NCI-H510A (cell line): Measurements from ENCODE around the gene IL10RB.
"Not testable (repeated sequence)": the region's sequence is repeated elsewhere in the genome, so short reads cannot be mapped to it uniquely, and the experiment has no call there.

Source experiments
- DNase-seq: peaks from one replicate; lab custom pipeline; 2025; lab: John Stamatoyannopoulos, UW

The IL10RB gene

DNA sequence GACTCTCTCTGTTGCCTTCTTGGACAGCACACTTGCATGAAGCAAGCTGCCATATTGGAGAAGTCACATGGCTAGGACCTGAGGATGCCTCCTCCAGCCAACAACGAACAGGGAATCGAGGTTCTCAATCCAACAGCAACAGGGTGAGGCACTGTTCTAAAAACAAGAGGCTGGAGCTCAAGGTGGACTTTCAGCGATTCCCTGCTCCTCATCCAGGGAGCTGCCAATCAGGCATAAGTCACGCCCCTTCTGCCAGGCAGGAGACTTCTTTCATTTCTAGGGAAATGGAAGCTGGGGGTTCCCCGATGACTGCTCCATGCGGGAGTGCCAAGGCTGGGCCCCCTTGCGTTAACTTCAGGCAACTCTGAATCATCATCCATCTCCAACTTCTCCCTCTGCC is 35.9 kb downstream of the IL10RB start:
- no peak for DNase-seq

DNA sequence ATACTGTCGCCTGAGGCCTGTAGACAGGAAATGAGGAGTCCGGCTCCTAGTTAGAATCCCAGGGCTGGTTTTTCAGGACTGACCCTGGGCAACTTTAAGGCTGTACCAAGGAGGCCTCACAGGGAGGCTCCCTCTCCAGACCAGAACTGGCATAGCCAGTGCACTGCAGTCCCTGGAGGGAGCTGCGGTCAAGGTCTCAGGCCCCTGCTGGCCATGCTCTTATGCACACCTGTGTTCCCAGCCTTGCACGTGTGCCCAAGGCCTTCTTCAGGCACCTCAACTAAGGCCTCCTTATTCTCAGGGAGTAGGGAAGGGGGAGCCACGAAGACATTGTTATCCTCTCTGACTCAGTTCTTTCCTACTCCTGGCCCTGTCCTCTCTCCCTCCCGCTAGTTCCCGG is 36.6 kb downstream of the IL10RB start:
- no peak for DNase-seq

DNA sequence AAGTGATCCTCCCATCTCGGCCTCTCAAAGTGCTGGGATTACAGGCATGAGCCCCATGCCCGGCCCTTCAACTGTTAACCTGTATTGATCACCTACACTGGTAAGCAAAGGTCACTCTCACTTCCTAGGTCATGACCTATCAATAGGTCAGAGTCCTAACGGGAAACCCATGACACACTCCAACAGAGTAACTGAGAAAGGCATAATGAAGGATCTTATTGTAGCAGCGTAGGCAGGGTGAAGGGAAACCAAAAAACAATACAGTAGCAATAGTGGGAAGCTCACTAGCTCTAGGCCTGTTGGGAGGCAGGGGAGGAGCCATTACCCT is 39.1 kb downstream of the IL10RB start:
- no peak for DNase-seq

DNA sequence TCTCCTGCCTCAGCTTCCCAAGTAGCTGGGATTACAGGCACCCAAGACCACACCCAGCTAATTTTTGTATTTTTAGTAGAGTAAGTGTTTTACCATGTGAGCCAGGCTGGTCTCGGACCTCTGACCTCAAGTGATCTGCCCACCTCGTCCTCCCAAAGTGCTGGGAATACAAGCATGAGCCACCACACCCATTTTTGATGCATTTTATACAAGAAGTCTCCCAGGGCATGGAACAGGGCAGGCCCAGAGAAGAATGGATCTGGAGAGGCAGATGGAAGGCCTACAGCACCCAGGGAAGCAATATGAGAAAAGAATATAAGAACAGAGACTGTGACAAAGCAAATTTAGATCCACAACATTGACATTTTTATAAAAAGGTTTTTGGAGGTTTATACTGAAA is 39.8 kb downstream of the IL10RB start:
- DNase-seq, result no peak

DNA sequence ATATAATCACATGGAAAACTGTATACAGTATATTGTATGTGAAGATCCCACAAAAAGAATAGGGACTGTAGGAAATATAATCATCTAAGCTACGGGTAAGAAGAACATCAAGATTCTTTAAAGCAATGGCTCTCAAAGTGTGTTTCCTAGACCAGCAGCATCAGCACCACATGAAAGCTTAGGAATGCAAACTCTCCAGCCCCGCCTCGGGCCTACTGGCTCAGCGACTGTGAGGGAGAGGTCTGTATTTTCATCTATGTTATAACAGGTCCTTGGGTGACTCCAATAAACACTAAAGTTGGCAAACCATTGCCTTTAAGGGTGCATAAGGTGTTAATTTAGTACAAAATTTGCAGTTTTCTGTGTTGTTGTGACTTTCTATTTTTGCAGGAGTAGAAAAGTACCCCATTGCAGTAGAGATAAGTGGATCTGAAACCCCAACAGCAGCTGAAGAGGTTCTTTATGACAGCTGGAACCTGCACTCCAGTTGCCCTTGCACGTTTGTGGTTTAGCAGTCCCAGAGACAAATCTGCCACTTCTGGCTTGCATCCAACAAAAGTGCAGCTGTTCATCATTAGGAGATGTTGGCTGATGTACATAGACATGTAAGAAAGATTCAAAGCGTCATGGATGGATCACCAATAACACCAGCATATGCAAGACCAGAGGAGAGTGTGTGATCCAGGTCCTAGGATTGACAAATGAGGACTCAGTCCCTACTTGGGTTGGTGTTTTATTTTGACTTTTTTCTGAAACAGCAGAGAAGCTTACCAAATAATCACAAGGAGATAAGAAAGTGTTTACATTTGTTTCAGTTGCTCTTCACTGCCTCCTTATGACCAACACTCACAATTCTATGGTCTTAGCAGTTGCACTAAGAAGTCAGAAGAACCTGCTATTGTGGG is 42.7 kb downstream of the IL10RB start:
- DNase-seq, result peak; percentile 88

DNA sequence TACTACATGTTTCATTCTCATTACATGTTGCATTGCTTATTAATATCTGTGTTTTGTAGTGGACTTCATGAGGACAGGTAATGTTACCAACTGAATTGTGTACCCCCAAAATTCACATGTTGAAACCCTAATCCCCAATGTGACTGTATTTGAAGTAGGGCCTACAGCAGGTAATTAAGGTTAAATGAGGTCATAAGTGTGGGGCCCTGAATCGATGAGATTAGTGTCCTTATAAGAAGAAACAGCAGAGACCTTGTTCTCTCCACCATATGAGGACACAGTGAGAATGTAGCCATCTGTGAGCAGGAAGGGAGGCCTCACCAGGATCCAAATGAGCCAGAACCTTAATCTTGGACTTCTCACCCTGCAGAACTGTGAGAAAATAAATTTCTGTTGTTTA is 43.6 kb downstream of the IL10RB start:
- DNase-seq, result no peak

DNA sequence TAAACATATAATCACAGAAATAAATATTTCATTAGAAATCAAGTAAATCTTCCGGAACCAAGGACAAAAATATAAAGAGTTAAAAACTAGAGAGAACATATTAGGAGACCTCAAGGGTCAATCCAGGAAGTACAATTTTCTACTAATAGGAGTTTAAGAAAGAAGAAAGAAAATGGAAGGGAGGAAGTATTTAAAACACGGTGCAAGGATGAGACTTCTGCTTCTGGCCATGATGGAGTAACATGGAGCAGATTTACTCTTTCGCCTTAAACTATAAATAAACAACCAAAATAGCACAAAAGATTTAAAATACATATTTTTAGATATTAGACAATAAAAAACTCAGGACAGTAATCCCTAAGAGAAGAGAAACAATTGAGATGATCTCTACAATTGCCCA is 46.0 kb downstream of the IL10RB start:
- DNase-seq, result no peak

DNA sequence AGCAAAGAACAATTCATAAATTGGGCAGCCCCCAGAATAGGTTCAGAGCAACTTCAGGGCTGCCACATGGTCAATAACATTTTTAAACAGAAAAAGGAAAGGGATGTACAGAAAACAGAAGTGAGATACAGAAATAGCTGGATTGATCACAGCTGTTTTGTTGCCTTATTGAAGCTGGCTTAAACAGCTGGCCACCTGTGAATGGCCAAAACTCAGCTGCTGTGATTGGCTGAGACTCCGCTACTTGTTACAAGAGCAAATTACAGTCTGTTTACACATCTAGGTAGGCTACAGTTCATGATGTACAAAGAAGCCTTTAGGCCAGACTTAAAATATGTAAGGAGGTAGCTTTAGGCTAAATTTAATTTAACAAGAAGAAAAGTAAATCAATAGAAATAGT is 47.0 kb downstream of the IL10RB start:
- DNase-seq, result no peak

DNA sequence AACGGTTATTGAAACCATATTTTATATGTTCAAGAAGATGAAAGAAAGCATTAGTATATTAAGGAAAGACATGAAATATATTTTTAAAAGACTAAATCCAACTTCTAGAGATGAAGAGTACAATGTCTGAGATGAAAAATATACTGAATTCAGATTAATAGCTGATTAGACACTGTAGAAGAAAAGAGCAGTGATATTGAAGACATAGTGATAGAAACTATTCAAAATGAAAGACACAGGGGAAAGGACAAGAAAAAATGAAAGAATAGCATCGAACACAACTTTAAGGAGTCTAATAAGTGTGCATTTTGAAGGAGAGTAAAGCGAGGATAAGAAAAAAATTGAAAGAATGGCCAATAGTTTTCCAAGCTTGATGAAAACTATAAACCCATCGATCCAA is 47.4 kb downstream of the IL10RB start:
- no peak for DNase-seq

DNA sequence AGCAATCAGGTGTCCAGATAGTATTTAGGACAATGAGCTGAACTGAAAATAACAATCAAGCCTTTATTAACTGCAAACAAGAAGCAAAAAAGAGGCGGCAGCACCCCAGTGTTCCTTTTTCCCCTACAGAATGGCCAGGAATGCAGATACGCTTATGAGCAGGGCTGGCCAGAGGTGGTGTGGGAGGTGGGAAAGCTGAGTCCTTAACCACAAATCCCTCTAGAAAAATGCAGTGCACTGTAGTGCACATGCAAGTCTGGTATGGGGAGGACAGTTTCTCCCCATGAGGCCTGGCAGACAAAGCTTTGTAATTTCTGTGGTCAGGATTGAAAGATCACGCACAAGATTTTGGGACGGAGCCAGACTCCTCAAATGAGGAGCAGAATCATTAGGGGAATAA is 47.9 kb downstream of the IL10RB start:
- DNase-seq, result no peak

DNA sequence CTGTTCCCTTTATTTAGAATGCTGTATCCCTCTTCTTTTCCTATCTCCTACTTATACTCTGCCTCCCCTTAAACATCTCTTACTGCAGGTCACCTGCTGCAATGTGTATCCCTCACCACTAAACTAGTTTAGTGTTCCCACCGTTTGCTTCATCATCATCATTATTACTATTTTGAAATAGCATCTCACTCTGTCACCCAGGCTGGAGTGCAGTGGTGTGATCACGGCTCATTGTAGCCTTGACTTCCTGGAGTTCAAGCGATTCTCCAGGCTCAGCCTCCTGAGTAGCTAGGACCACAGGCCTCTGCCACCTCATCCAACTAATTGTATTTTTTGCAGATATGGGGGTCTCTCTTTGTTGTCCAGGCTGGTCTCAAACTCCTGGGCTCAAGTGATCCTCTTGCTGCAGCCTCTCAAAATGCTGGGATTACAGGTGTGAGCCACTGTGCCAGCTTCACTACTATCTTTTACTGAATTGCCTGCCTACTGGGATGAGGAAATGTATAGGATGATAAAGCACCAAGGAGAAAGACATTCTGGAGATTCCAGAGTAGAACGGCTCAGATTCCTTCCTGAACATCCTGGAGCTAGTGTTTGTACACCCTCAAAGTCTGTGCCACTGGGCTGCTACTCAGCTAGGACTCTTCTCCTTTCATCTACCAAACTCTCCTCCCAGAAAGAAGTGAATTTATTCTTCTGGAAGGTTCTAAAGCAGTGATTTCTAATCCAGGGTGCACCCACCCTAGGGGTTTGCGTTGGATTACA is 50.0 kb downstream of the IL10RB start:
- no peak for DNase-seq

DNA sequence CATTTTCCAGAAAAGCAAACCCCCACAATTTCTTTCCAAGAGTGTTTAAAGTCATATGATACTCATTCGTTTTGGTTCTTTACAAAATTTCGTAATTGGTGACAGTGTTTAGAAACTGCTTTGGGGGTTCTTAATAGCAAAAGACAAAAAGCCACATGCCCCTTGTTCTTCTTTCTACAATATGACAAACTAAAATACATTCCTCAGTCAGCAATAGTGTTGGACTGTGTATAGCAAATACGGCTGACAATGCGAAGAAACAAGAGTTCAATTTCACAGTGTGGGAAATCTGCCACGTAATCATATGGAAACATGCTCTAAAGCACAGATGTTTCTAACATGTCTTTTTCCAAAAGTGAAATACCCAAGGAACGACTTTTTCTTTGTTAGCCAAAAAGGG is 51.0 kb downstream of the IL10RB start:
- DNase-seq, result no peak

DNA sequence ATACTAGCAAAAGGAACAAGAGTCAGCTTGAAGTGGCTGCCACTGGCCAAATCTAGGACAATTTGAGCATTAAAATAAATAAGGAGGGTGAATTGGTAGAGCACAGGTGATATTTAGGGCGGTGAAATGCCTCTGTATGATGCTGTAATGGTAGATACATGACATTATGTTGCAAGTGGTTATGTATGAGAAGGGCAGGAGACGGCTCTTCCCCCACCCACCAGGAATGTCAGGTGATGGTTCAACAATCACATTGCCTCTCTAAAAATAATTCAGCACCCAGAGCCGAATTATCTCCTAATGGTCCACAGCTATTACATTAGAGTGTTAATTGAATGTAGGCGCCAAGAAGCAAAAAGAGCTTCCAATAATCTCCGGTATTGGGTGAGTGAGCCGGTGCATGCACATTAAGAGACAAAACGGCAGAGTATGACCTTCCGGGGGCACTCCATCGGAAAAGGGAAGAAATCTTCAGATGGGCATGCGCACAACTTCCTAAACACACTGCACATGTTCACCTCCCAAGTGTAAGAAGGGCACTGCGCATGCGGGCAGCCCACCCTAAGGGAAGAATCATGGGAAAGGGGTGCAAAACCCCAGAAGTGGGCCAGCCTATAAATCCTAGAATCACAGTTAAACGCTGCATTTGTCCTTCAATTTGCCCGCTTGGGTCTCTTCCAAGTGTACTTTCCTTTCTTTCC is 51.8 kb downstream of the IL10RB start:
- no peak for DNase-seq

DNA sequence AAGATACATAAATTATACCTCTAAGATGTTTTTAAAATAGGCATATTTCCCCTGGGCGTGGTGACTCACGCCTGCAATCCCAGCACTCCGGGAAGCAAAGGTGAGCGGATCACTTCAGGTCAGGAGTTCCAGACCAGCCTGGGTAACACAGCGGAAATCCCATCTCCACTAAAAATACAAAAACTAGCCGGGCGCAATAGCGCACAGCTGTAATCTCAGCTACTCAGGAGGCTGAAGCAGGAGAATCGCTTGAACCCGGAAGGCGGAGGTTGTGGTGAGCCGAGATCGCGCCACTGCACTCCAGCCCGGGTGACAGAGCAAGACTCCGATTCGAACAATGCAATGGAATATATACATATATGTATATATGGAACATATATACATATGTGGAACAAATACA is 54.8 kb downstream of the IL10RB start:
- not testable (repeated sequence) for DNase-seq

DNA sequence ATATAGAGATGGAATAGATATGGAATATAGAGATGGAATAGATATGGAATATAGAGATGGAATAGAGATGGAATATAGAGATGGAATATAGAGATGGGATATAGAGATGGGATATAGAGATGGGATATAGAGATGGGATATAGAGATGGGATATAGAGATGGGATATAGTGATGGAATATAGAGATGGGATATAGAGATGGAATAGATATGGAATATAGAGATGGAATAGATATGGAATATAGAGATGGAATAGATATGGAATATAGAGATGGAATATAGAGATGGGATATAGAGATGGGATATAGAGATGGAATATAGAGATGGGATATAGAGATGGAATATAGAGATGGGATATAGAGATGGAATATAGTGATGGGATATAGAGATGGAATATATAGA is 57.4 kb downstream of the IL10RB start:
- not testable (repeated sequence) for DNase-seq

DNA sequence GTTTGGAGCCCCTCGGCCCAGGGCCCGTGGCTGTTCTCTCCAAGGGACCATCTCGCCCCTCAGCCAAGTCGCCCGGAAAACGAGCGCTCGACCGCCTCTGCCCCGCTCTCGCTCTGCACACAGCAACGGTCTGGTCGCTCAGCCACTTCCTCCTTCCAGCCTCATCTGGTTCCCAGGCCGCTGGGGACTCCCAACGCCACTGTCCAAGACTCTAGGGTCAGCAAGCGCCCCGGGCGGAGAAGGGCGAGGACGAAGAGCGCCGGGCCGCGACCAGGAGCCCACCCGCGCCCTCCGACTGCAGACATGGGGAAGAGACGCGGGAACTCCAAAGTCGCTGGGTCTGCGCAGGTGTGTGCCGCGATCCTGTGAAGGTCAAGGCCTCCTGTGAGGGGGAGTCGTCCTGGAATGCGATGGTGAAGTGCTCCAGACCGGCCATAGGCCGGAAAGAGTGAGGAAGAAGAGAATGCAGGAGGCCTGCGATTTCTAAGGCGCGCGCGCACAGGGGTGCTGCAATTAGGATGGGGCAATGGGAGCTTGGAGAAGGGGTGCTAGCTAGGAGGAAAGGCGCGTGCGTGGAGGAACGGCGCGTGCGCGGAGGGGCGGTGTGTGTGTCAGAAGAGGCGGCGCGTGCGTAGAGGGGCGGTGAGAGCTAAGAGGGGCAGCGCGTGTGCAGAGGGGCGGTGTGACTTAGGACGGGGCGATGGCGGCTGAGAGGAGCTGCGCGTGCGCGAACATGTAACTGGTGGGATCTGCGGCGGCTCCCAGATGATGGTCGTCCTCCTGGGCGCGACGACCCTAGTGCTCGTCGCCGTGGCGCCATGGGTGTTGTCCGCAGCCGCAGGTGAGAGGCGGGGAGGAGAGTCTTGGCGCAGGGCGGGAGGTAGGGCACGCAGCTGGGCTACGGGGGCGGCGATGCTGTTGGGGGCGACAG is 58.4 kb downstream of the IL10RB start, which contains the start of gene IFNAR1:
IFNAR1 (plus strand) TSS at position 680 of the 931 bp plus-strand sequence; CDS start at position 766, 86 bp downstream.
- peak; percentile 96 for DNase-seq

DNA sequence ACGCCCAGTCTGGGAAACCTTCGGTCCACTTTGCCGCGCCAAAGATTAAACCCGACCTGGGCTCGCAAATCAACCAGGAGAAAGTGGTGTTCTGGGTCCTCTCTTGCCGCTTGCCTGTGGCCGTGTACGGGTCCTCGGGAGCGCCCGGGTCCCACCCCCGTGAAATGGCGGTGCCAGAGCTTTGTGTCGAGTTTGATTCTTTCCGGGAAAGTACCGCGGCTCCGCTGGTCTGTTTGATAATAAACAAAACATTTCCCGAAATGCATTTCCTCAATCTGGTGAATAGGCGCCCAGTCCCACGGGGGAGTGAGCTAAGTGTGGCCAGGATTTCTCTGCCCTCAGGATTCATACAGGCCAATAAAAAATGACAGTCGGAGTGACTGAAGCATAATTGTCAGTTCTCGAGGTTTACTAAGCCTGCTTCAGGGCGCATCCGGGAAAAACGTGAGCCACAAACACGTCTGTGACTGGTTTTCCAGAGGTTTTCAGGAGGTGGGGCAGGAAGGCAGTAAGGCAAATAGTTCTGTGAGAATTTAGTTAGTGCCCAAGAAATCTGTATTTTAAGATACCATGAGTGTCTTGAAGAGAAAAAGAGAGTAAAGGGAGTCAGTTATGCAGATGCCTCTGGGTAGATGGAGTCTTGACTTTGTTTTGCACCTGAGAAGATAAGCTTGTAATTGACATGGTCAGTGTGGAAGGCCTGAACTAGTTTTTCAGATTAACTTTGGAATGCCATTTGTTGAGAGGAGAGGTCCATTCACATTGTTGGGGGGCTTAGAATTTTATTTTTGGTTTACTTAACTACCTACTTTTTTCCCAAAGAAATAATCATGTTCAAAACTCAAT is 59.3 kb downstream of the IL10RB start:
- no peak for DNase-seq

DNA sequence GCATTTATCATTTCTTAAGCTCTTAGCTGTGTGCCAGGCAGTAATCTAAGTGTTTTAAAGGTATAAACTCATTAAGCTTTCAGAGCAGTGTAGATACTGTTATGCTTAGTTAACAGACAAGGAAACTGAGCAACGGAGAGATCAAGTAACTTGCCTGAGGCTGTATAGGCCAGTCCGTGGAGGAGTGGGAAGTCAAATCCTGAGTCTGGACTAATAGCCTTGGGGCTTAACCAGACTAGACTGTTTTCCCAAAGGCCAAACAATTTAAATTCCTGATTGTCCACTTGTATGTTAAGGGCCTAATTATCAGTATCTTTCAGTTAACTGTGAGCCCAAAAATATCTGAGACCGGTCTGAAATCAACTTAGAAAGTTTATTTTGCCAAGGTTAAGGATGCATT is 61.2 kb downstream of the IL10RB start:
- DNase-seq, result no peak

DNA sequence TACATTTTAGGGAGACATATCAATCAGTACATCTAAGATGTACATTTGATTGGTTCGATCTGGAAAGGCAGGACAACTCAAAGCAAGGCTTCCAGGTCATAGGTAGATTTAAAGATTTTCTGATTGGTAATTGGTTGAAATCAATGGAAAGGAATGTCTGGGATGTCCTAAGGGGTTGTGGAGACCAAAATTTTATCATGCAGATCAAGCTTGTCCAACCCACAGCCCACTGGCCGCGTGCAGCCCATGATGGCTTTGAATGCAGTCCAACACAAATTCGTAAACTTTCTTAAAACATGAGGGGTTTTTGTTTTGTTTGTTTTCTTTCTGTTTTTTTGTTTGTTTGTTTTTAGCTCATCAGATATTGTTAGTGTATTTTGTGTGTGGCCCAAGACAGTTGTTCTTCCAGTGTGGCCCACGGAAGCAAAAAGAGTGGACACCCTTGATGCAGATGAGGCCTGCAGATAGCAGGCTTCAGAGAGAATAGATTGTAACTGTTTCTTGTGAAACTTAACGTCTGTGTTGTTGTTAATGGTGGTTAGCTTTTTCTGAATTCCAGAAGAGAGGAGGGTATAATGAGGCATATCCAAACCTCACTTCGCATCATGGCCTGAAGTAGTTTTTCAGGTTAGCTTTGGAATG is 61.7 kb downstream of the IL10RB start:
- DNase-seq, result no peak

DNA sequence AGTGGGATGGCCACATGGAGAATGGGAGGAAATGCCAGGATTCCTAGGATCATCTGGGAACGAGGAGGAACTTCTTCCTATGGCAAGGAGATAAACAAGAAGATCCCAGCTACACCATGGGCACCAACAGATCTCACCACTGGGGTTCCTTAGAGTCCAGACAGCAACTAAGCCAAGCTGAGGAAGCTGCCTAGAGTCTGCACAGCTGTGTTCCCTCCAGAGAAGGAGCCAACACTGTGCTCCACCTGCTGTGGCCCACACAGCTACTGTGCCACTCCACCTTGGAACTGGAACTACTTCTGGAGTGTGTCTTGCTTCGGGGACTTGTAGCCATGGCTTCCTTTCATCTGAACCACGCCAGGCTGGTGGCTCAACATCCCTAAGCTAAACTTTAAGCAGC is 64.6 kb downstream of the IL10RB start:
- DNase-seq, result no peak
